PFSK-1 (cell line): ENCODE data around the gene TMEM120B.

Experiments
- FOXP2 ChIP-seq: optimal IDR thresholded peaks from 2 replicates; pipeline ENCODE3; 2011; ENCODE audit warnings: borderline replicate concordance, control low read depth, inconsistent platforms; ENCODE audit not compliant: insufficient read depth; ENCODE audit errors: extremely low read length, extremely low read depth
- POLR2AphosphoS5 ChIP-seq: IDR thresholded peaks from 2 replicates; pipeline ENCODE4 v1.6.1; 2012; ENCODE audit warnings: low read depth, mild to moderate bottlenecking, control low read depth, low read length, moderate library complexity
- REST ChIP-seq, 2 experiments: IDR thresholded peaks; 2 replicates each; pipeline versions ENCODE4 v1.6.1 to v1.8.0; 2011 to 2012; ENCODE audit warnings: low read depth in 2 of 2, low read length in 2 of 2, control low read depth in 1 of 2, inconsistent platforms in 1 of 2, mild to moderate bottlenecking in 1 of 2, moderate library complexity in 1 of 2; ENCODE audit not compliant: insufficient read depth in 1 of 2
- SIN3A ChIP-seq: IDR thresholded peaks from 2 replicates; pipeline ENCODE4 v1.6.1; 2012; ENCODE audit warnings: mild to moderate bottlenecking, low read length, moderate library complexity, borderline replicate concordance; ENCODE audit not compliant: insufficient read depth
- TAF1 ChIP-seq: IDR thresholded peaks from 2 replicates; pipeline ENCODE4 v1.6.1; 2012; ENCODE audit warnings: low read length, control low read depth, borderline replicate concordance; ENCODE audit not compliant: insufficient read depth

DNA sequence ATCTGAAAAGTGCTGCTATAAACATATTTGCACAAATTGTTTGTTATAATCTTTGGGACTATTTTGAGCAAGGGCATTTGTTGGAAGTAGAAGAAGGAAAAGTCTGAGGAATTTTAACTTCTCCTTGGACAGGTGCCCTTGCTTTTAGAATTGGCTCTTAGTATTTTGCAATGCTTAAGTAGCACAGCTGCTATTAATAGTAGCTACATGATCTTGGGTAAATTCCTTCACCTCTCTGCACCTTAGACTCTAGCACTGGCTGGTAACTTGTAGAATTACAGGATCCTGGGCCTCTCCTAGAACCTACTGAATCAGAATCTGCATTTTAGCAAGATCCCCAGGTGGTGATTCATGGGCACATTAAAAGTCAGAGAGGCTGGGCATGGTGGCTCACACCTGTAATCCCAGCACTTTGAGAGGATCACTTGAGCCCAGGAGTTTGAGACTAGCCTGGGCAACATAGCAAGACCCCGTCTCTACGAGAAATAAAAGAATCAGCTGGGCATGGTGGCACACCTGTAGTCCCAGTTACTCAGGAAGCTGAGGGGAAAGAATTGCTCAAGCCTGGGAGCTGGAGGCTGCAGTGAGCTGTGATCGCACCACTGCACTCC, 10.8 kb upstream of the TMEM120B start:
- TF ChIP-seq POLR2AphosphoS5 (no peak), SIN3A (no peak), REST (IDR thresholded peaks at IDR 0.05; ENCODE audit: insufficient read depth in 1 of 2, low read depth in 2 of 2, low read length in 2 of 2) (no peak), TAF1 (no peak), FOXP2 (no peak)
